ENCODE data around the gene TMEM170A.

Gene TMEM170A

DNA sequence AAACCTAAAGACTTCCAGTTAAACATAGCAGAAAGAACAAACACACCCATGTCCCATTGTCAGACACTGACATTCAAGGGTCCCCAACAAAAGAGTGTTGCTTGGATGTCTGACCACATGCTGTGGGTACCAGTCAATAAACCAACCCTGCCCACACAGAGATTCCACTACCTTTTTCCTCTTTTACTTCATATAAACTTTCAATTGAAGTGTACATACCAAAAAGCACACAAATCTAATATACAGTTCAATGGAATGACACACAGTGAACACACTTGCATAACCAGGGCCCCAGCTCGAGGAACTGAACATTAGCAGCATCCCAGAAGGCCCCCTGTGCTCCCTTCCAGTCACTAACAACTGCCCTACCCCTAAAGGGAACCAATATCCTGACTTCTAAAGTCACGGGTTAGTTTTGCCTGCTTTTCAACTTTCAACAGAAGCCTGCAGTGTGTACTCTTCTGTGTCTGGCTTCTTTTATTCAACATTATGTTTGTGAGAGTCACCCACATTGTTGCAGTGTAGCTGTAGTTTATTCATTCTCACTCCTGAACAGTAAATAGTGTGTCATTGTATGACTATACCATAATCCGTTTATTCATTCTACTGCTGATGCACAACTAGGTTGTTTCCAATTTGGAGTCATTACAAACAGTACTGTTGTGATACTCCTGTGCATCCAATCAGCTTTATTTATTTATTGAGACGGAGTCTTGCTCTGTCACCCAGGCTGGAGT lies 49.2 kb downstream of the TMEM170A start:
- no peak overlapping the region for H3K27ac ChIP-seq (ENCODE audit: low read length)
- no peaks in the 10 kb centered on the region for H3K9me3 ChIP-seq (ENCODE audit: control insufficient read depth in 1 of 2, low read length in 2 of 2)
- H3K4me1 ChIP-seq (ENCODE audit: control insufficient read depth in 1 of 2, insufficient read depth in 2 of 2, low read length in 2 of 2) = peaks cover 0 to 5% of the 10 kb centered on the region in 2 donors
- no peaks in the 10 kb centered on the region for H3K27me3 ChIP-seq (ENCODE audit: low read depth, low read length)
- no peak overlapping the region for H3K4me3 ChIP-seq (ENCODE audit: low read depth in 1 of 2, low read length in 2 of 2)
- peaks cover 12 to 17% of the 10 kb centered on the region in 2 donors for H3K36me3 ChIP-seq (ENCODE audit: control insufficient read depth in 1 of 2, insufficient read depth in 2 of 2, low read length in 2 of 2)

GRCh38 chr16:75413951-75414350 lies 50.5 kb downstream of the TMEM170A start:
- Histone ChIP-seq H3K9me3 (ENCODE audit: control insufficient read depth in 1 of 2, low read length in 2 of 2) (no peaks in the 10 kb centered on the region), H3K4me3 (ENCODE audit: low read depth in 1 of 2, low read length in 2 of 2) (no peak overlapping the region), H3K27me3 (ENCODE audit: low read depth, low read length) (no peaks in the 10 kb centered on the region), H3K36me3 (ENCODE audit: control insufficient read depth in 1 of 2, insufficient read depth in 2 of 2, low read length in 2 of 2) (peaks cover 17 to 20% of the 10 kb centered on the region in 2 donors), H3K27ac (ENCODE audit: low read length) (no peak overlapping the region), H3K4me1 (ENCODE audit: control insufficient read depth in 1 of 2, insufficient read depth in 2 of 2, low read length in 2 of 2) (peaks cover 0 to 5% of the 10 kb centered on the region in 2 donors)

- Histone ChIP-seq H3K4me1 (ENCODE audit: control insufficient read depth in 1 of 2, insufficient read depth in 2 of 2, low read length in 2 of 2) (peaks cover 0 to 7% of the 10 kb centered on the region in 2 donors), H3K9me3 (ENCODE audit: control insufficient read depth in 1 of 2, low read length in 2 of 2) (no peaks in the 10 kb centered on the region), H3K27ac (ENCODE audit: low read length) (no peak overlapping the region), H3K36me3 (ENCODE audit: control insufficient read depth in 1 of 2, insufficient read depth in 2 of 2, low read length in 2 of 2) (peaks cover 15 to 16% of the 10 kb centered on the region in 2 donors), H3K27me3 (ENCODE audit: low read depth, low read length) (no peaks in the 10 kb centered on the region), H3K4me3 (ENCODE audit: low read depth in 1 of 2, low read length in 2 of 2) (no peak overlapping the region)
These were observed 57.5 kb downstream of the TMEM170A start for GRCh38 chr16:75406943-75407342.

- H3K4me3 ChIP-seq (ENCODE audit: low read depth in 1 of 2, low read length in 2 of 2) = no peak overlapping the region
- peaks cover 0 to 7% of the 10 kb centered on the region in 2 donors for H3K4me1 ChIP-seq (ENCODE audit: control insufficient read depth in 1 of 2, insufficient read depth in 2 of 2, low read length in 2 of 2)
- H3K27ac ChIP-seq (ENCODE audit: low read length) = peak overlapping the region; percentile 81
- H3K9me3 ChIP-seq (ENCODE audit: control insufficient read depth in 1 of 2, low read length in 2 of 2) = no peaks in the 10 kb centered on the region
- H3K36me3 ChIP-seq (ENCODE audit: control insufficient read depth in 1 of 2, insufficient read depth in 2 of 2, low read length in 2 of 2) = peaks cover 3 to 5% of the 10 kb centered on the region in 2 donors
- no peaks in the 10 kb centered on the region for H3K27me3 ChIP-seq (ENCODE audit: low read depth, low read length)
These were observed 61.5 kb downstream of the TMEM170A start for GRCh38 chr16:75402821-75403475.

DNA sequence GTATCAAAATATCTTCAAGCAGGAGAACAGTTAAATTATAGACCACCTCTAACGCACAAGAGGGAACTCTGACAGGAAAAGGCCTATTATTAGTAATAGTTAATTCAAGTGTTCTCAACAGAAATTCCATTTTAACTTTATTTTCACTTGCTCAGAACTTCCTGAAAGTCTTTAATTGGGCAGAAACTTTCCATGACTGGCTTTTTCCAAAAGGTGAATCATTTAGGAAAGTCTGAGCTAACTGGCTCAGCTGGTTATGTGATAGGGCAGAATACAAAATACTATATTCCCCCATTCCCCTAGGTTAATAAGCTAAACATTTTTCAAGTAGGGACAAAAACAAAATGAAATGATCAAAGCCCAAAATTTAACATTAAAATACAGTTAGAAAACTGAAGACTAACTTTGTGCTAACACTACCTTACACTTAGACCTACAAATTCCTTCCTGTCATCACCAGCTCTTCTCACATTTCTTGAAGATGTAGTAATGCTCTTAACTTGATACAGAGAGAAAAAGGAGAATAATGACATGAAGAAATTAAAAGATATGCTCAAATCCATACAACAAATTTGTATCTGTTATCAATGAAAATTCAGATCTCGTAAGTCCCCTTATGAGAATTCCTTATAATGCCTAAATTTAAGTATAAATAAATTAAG lies 62.2 kb downstream of the TMEM170A start:
- Histone ChIP-seq H3K4me1 (ENCODE audit: control insufficient read depth in 1 of 2, insufficient read depth in 2 of 2, low read length in 2 of 2) (peaks cover 0 to 7% of the 10 kb centered on the region in 2 donors), H3K4me3 (ENCODE audit: low read depth in 1 of 2, low read length in 2 of 2) (no peak overlapping the region), H3K27me3 (ENCODE audit: low read depth, low read length) (no peaks in the 10 kb centered on the region), H3K36me3 (ENCODE audit: control insufficient read depth in 1 of 2, insufficient read depth in 2 of 2, low read length in 2 of 2) (peaks cover 3 to 5% of the 10 kb centered on the region in 2 donors), H3K9me3 (ENCODE audit: control insufficient read depth in 1 of 2, low read length in 2 of 2) (no peaks in the 10 kb centered on the region), H3K27ac (ENCODE audit: low read length) (peak overlapping the region; percentile 81)

GRCh38 chr16:75401691-75402090 lies 62.8 kb downstream of the TMEM170A start:
- Histone ChIP-seq H3K27ac (ENCODE audit: low read length) (peak overlapping the region; percentile 81), H3K27me3 (ENCODE audit: low read depth, low read length) (no peaks in the 10 kb centered on the region), H3K9me3 (ENCODE audit: control insufficient read depth in 1 of 2, low read length in 2 of 2) (no peaks in the 10 kb centered on the region), H3K36me3 (ENCODE audit: control insufficient read depth in 1 of 2, insufficient read depth in 2 of 2, low read length in 2 of 2) (peaks cover 3 to 5% of the 10 kb centered on the region in 2 donors), H3K4me1 (ENCODE audit: control insufficient read depth in 1 of 2, insufficient read depth in 2 of 2, low read length in 2 of 2) (peaks cover 0 to 7% of the 10 kb centered on the region in 2 donors), H3K4me3 (ENCODE audit: low read depth in 1 of 2, low read length in 2 of 2) (no peak overlapping the region)

DNA sequence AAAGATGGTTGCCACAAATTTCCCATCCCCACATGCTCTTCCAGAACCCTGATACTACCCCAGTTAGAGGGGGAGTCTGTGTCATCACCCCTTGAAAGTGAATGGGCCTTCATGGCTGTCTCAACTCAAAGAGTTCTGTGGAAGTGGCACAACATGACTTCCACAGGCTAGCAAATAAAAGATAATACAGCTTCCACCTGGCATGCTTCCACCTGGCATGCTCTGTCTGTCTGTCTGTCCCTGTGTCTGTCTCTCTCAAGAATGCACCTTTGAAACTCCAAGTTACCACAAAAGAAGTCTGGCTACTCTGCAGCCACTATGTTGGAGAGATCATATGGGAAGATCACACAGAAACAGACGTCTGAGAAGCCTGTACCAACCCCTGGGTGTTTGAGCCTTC lies 66.2 kb downstream of the TMEM170A start:
- H3K9me3 ChIP-seq (ENCODE audit: control insufficient read depth in 1 of 2, low read length in 2 of 2) = no peaks in the 10 kb centered on the region
- H3K4me3 ChIP-seq (ENCODE audit: low read depth in 1 of 2, low read length in 2 of 2) = no peak overlapping the region
- H3K36me3 ChIP-seq (ENCODE audit: control insufficient read depth in 1 of 2, insufficient read depth in 2 of 2, low read length in 2 of 2) = peaks cover 9 to 14% of the 10 kb centered on the region in 2 donors
- no peak overlapping the region for H3K27ac ChIP-seq (ENCODE audit: low read length)
- peaks cover 0 to 7% of the 10 kb centered on the region in 2 donors for H3K4me1 ChIP-seq (ENCODE audit: control insufficient read depth in 1 of 2, insufficient read depth in 2 of 2, low read length in 2 of 2)
- H3K27me3 ChIP-seq (ENCODE audit: low read depth, low read length) = no peaks in the 10 kb centered on the region

DNA sequence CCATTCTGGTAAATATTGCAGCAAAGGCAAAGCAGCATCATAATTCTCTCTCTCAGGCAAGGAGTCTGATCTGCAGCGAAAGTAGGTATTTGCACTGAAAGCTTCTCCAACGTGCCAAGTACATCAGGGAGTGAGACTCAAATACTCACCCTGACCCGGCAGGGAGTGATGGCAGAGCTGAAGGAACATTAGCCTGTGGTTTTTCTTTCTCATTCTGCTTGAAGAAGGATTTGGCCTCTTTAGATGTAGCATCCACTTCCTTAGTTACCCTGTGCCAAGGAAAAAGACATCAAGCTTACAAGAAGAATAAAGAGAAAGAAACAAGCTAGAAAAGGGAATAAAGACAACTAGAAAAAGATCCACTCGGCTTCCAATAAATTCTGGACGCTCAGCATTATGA lies 69.5 kb downstream of the TMEM170A start:
- H3K36me3 ChIP-seq (ENCODE audit: control insufficient read depth in 1 of 2, insufficient read depth in 2 of 2, low read length in 2 of 2) = peaks cover 23 to 29% of the 10 kb centered on the region in 2 donors
- H3K4me1 ChIP-seq (ENCODE audit: control insufficient read depth in 1 of 2, insufficient read depth in 2 of 2, low read length in 2 of 2) = no peaks in the 10 kb centered on the region
- no peak overlapping the region for H3K4me3 ChIP-seq (ENCODE audit: low read depth in 1 of 2, low read length in 2 of 2)
- no peak overlapping the region for H3K27ac ChIP-seq (ENCODE audit: low read length)
- H3K9me3 ChIP-seq (ENCODE audit: control insufficient read depth in 1 of 2, low read length in 2 of 2) = no peaks in the 10 kb centered on the region
- H3K27me3 ChIP-seq (ENCODE audit: low read depth, low read length) = no peaks in the 10 kb centered on the region

Data from muscle layer of duodenum (tissue), 2 donors.